Inferior parietal cortex (tissue), 1 donor: ENCODE results near the gene EMSY.
"Not testable (repeated sequence)": the region's sequence is repeated elsewhere in the genome, so short reads cannot be mapped to it uniquely, and the experiment has no call there.

ENCODE experiments used
- DNase-seq: peaks from one replicate; pipeline ENCODE4 v3.0.0-alpha.2; 2016; ENCODE audit errors: extremely low spot score

The EMSY gene

GRCh38 chr11:76568139-76568538 lies 123.3 kb downstream of the EMSY start:
- DNase-seq = no peak

GRCh38 chr11:76568621-76569020 lies 123.8 kb downstream of the EMSY start:
- no peak for DNase-seq

GRCh38 chr11:76572181-76572875 lies 127.5 kb downstream of the EMSY start:
- DNase-seq = not testable (repeated sequence)

- DNase-seq = no peak
These were observed 129.6 kb downstream of the EMSY start for GRCh38 chr11:76574406-76574805.

- no peak for DNase-seq
These were observed 130.1 kb downstream of the EMSY start for GRCh38 chr11:76574879-76575278.

- no peak for DNase-seq
These were observed 132.6 kb downstream of the EMSY start for GRCh38 chr11:76577226-76577920.

GRCh38 chr11:76577921-76578653 lies 133.3 kb downstream of the EMSY start:
- DNase-seq = no peak

GRCh38 chr11:76578654-76579055 lies 133.8 kb downstream of the EMSY start:
- DNase-seq = no peak

GRCh38 chr11:76579056-76579751 lies 134.4 kb downstream of the EMSY start:
- no peak for DNase-seq

GRCh38 chr11:76579752-76580151 lies 134.9 kb downstream of the EMSY start:
- DNase-seq = no peak

- not testable (repeated sequence) for DNase-seq
These were observed 137.7 kb downstream of the EMSY start for GRCh38 chr11:76582471-76582870.

- no peak for DNase-seq
These were observed 143.1 kb downstream of the EMSY start for GRCh38 chr11:76587820-76588454.

GRCh38 chr11:76588455-76589325 lies 143.9 kb downstream of the EMSY start:
- no peak for DNase-seq

- DNase-seq = no peak
These were observed 144.7 kb downstream of the EMSY start for GRCh38 chr11:76589477-76589876.

- DNase-seq = no peak
These were observed 145.4 kb downstream of the EMSY start for GRCh38 chr11:76589964-76590950.

GRCh38 chr11:76591416-76591815 lies 146.6 kb downstream of the EMSY start:
- no peak for DNase-seq

GRCh38 chr11:76592025-76592914 lies 147.5 kb downstream of the EMSY start:
- DNase-seq = no peak

- no peak for DNase-seq
These were observed 148.1 kb downstream of the EMSY start for GRCh38 chr11:76592961-76593360.
